Measurements from ENCODE around the gene PKNOX2.

PKNOX2 gene

DNA sequence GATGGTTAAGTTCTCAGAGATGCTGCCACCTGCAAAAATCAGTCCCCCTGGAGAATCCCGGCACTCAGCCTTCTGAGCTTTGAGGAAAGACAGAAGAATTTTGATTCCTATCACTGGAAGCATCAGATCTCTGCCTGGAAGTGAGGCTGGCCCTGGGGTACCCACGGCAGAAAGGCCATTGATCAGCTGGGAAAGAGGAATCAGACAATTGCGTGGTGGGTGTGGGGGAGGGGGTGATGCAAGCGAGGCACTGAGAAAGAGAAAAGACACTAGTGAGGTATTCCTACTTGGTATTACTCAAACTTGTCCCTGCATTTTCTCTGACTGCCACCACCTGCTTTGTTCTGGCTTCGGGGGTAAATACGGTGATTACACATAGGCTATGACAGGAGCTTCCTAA lies 235.4 kb downstream of the PKNOX2 start:
- TF ChIP-seq, protein P1, sequence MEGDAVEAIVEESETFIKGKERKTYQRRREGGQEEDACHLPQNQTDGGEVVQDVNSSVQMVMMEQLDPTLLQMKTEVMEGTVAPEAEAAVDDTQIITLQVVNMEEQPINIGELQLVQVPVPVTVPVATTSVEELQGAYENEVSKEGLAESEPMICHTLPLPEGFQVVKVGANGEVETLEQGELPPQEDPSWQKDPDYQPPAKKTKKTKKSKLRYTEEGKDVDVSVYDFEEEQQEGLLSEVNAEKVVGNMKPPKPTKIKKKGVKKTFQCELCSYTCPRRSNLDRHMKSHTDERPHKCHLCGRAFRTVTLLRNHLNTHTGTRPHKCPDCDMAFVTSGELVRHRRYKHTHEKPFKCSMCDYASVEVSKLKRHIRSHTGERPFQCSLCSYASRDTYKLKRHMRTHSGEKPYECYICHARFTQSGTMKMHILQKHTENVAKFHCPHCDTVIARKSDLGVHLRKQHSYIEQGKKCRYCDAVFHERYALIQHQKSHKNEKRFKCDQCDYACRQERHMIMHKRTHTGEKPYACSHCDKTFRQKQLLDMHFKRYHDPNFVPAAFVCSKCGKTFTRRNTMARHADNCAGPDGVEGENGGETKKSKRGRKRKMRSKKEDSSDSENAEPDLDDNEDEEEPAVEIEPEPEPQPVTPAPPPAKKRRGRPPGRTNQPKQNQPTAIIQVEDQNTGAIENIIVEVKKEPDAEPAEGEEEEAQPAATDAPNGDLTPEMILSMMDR (IDR thresholded peaks at IDR 0.05; ENCODE audit: insufficient read depth, missing control alignments) = no peak
- no peak for DNase-seq (ENCODE audit: insufficient read length, low spot score)
- FAIRE-seq = no peak

DNA sequence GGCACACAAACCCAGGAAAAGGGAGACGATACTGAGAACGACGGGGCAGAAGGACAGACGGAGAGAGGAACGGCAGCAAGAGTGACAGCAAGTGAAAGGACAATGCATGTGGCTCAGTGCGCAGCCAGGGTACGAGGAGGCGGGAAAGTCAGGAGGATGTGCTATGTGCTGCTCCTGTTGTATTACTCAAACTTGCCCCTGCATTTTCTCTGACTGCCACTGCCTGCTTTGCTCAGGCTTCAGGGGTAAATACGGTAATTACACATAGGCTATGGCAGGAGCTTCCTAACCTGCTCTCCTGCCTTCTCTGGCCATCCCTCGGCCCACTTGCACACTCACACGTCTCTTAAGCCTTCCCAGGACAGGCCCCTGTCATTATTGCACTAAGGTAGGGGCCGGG lies 236.7 kb downstream of the PKNOX2 start:
- FAIRE-seq (no peak), DNase-seq (ENCODE audit: insufficient read length, low spot score) (no peak)
- TF ChIP-seq, protein P1 (IDR thresholded peaks at IDR 0.05; ENCODE audit: insufficient read depth, missing control alignments) = no peak

DNA sequence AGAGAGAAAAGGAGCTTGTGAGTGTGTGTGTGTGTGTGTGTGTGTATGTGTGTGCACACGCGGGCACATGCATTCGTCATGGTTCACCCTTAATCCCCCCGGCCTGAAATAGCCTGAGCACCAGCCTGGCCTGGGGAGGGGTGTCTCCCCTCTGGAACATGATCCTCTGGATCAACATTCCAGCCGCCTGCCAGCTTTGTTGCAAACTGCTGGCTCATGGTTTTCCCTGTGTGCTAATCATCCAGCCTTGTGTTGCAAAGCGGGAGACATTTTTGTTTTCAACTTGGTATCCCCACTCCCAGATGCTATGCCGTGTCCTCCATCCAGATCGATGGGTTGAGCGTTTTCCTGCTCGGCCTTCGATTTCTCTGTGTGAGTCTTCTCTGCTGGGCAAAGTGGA lies 237.2 kb downstream of the PKNOX2 start:
- DNase-seq (ENCODE audit: insufficient read length, low spot score) (no peak), FAIRE-seq (peak; percentile 75)
- TF ChIP-seq, protein P1 (IDR thresholded peaks at IDR 0.05; ENCODE audit: insufficient read depth, missing control alignments) = no peak

DNA sequence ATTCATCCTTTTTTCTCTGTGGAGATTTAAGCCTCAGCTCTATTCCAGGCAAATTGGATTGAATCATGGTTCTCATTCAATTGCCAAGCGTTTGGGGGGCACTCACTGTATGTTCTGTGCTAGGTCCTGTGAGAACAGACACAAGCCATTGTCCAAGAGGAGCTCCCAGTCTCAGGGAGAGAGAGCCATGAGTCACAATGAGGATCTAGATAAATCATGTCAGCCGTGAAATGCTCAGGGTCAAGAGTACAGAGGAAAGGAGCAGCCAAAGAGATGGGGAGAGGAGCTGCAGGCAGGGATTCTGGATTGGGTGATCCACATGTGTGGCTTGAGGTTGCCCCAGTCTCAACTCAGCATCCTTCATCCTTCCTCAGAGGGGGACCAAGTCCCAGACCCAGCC lies 237.9 kb downstream of the PKNOX2 start:
- DNase-seq (ENCODE audit: insufficient read length, low spot score) = no peak
- TF ChIP-seq, protein P1 (IDR thresholded peaks at IDR 0.05; ENCODE audit: insufficient read depth, missing control alignments) = no peak
- FAIRE-seq = no peak

DNA sequence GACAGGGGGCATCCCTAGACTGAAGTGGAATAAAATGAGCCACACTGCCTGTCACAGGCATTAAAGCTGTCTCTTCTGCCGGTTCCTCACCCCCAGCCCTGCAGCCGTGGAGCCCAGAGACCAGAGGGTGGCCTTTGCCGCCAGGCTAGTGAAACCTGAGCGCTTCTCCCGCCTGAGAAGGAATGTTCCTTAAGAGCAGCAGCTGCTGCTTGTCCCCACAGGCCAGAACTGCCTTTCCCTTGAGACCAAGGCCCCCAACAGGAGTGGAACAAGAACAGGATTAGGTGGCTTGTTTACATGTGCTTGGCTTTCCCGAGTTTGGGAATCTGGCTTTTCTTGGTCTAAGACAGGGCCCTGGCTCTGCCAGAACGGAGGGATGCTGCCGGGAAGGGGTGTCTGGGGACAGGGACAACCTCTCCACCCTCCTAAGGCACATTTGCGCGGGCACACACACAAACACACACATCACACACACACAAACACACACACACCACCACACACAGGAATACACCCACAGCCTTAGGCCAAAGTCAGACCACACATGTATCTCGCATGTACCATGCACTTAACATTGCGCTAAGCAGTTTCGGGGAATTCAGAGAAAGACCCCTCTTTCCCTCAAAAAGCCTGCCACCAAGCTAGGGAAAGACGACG lies 239.7 kb downstream of the PKNOX2 start:
- FAIRE-seq (peak; percentile 56), DNase-seq (ENCODE audit: insufficient read length, low spot score) (no peak)

DNA sequence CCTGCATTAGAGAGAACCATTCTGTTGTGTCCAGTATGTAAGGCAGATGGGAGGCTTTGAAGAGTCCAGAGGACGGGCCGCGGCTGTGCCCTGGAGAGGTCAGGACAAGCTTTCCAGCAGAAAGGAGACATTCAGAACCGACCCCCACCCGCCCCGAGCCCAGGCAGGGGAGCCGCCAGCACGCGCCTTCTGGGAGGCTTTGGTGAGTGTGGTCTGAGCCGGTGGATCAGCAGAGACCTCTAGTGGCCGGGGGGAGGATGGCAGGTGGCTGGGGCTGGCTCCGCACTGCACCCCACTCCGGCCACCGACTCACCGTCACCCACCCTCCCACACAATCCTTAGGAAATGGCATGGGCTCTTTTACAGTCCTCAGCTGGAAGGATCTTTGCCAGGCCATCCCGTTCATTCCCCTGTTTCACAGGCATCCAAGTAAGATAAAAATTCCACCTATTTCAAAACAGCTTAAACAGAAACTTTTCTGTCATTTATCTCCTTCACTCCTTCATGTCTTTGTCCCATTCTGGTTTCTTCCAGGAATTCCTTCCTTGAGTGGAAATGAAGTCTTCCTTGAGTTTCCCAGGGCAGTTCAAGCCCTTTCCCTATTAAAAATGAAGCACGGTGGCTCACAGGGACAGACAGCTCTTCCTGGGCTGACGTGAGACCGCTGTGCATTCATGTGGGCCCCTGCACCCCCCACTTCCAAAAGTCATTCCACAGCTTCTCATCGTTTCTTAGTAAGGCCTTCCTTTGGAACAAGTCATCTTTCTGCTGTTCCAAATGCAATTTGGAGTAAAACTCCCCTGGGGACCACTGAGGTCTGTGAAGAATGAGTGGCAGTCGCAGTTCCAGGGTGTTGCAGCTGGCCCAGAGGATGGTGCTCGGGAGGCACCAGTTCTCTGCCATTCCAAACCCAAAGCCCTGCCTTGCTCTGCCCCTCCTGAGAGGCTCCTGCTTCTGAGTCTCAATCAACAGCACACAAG lies 240.6 kb downstream of the PKNOX2 start:
- DNase-seq (ENCODE audit: insufficient read length, low spot score) (peak; percentile 42), FAIRE-seq (no peak)
- TF ChIP-seq, protein P1 (IDR thresholded peaks at IDR 0.05; ENCODE audit: insufficient read depth, missing control alignments) = peak; percentile 88

More for the DNA sequence above, 239.7 kb downstream of the PKNOX2 start:
- TF ChIP-seq, protein P1 (IDR thresholded peaks at IDR 0.05; ENCODE audit: insufficient read depth, missing control alignments) = no peak

Data from D721Med (cell line).